Stimulated activated CD4-positive, alpha-beta T cell treated with anti-CD3 and anti-CD28 coated beads, Interleukin-12 subunit alpha, Interleukin-12 subunit beta, amount 100 ng/mL, for 4 hours (primary cell): Measurements from ENCODE around the gene DCHS1.

Experiments used
- DNase-seq: peaks from one replicate; pipeline ENCODE4 v3.0.0-alpha.2; 2020

Gene DCHS1

GRCh38 chr11:6642957-6643356 lies 12.7 kb downstream of the DCHS1 start:
- DNase-seq, result no peak

GRCh38 chr11:6640985-6641701 lies 14.5 kb downstream of the DCHS1 start:
- DNase-seq, result no peak

DNA sequence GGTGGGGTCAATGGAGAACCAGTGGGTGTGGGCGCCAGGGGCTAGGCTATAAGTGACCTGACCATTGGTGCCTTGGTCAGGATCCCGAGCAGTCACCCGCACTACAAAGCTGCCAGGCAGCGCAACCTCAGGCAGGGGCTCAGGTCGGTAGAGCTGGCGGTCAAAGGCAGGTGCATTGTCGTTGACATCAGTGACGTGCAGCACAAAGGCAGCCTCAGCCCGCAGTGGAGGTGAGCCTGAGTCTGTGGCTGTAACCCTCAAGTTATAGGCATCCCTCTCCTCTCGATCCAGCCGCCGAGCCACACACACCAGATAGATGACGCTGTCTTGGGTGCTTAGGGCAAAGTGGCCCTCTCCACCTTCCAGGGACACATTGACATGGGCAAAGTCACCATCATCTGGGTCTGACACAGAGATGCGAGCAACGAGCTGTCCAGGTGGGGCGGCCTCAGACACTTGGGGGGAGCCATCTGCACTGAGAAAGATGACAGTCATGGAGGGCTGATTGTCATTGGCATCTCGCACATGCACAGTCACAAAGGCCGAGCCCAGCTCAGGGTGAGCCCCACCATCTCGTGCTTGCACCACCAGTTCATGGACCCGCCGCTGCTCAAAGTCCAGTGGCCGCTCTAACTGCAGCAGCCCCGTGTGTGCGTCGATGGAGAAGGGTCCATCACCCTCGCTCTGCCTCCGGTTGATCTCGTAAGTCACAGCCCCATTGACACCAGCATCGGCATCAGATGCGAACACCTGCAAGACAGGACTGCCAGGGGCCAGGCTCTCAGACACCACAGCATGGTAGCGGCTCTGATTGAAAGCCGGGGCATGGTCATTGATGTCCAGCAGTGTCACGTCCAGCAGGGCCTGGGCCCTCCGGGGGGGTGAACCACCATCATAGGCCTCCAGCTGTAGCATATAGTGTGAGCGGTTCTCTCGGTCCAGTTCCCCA lies 15.3 kb downstream of the DCHS1 start:
- no peak for DNase-seq

DNA sequence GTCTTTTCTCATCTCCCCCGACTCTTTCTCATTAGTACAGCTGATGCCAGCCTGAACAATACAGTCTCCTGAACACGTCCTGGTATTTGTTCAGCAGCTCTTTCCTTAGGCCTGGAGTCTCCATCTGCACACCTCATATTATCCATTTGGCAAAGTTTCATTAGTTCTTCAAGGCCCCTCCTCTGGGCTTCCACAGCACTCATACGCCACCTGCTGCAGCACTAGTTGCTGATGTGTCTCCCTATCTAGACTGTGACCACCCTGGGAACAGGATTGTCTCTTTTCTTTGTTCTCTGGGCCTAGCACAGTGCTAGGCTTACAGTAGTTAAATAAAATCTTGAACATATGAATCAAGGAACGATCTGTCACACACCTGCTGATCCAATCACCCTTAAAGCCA lies 17.2 kb downstream of the DCHS1 start:
- no peak for DNase-seq

DNA sequence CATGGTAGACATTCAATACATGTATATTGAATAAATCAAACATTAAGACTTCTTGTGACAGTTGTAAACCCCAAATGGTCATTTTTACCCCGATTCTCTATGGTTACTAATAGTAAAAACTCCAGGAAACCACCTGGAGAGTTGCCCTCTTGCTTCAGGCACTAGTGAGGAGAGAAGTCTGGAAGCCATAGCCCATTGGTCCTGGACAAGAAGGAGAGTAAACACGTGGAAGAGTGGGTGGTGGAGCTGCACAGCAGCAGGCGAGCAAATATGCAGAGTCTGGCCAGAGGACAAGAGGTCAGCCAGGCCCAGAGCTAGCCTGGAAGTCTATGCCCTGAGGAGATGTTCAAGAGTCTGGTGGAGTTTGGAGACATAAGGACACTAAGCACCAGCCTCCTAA lies 17.7 kb downstream of the DCHS1 start:
- no peak for DNase-seq

DNA sequence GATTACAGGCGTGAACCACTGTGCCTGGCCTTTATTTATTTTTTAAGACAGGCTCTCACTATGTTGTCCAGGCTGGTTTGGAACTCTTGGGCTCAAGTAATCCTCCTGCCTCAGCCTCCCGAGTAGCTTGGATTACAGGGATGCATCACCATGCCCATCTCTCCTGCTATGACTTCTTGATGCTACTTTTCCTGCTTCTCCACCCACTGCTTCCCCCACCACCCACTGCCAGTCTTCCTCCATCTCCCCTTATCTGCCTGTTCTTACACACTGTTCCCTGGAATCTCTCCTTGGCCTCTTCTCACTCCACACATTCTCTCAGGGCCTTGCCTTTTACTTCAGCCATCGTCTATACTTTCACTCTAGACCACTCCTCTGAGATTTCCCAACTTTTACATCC lies 19.1 kb downstream of the DCHS1 start:
- no peak for DNase-seq

DNA sequence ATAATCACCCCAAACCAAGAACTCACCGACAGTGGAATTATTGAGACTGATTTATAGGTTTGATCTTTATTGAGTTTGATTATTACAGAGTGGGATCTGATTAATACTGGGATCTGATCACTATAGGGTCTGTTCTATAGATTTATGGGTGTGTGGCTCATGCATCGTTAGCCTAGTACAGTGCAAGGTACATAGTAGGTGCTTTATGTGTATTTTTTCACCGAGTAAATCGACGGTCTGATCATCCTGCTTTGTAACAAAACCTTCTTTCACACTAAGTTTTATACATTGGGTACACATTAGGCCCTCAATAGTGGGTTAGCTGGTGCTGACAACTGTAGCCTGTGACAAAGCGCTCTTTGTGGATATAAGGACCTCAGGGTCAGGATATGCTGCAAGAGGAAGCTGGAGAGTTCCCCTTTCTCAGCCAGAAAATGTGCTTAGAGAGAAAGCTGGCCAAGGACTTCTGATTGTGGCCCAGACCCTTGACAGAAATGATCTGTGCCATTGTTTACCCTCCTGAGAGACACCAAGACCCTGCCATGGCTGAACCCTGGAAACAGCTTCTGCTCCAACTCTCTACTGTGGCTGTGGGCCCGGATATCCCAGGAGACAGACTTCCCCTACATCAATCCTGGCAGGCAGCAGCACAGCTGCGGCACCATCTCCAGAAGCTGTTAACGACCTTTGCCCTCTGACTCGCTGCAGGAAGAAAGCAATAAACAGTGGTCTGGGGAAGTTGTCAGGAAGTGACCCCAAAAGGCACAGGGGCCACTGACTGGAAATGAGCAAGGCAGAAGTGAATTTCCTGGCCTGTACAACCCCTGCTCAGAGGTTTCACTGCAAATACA lies 20.3 kb downstream of the DCHS1 start:
- no peak for DNase-seq

- no peak for DNase-seq
Measured at GRCh38 chr11:6634534-6634933, 21.1 kb downstream of the DCHS1 start.

DNA sequence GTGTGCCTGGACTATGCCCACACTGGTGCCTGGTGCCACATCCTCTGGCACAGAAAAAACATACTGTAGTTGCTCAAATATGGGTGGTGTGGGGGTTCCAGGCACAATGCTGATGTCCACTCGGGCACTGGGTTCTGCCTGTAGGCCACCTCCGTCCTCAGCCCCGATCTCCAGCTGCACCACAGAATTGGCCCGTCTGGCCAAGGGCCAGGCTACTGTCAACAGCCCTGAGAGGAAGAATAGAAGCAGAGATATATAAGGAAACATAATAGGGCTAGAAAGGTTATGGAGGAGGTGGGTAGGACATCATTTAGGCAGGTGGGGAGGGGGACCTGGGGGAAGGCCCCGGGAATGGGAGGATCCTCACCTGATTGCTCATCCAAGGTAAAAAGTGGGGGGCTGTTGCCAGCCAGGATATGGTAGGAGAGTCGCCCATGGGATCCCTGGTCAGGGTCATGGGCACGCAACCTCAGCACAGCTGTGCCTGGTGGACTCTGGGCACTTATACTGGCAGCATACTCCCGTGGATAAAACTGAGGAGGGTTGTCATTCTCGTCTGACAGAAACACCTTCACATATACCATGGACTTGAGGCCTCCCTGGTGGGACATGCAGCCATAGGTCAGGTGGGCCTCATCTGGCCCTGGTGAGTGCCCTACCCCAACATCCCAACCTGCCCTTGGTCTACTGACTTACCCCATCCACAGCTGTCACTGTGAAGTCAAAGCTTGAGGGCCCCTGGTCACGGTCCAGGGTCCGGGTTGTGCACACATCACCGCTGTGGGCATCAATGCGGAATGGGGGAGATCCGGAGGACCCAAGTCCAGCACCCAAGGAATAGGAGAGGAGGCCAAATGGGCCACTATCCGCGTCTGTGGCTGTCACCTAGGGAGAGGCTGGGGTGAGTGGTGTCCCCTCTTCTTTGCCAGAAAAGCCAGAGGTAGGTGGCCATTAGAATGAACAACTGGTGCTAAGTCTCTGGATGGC lies 21.9 kb downstream of the DCHS1 start:
- no peak for DNase-seq

DNA sequence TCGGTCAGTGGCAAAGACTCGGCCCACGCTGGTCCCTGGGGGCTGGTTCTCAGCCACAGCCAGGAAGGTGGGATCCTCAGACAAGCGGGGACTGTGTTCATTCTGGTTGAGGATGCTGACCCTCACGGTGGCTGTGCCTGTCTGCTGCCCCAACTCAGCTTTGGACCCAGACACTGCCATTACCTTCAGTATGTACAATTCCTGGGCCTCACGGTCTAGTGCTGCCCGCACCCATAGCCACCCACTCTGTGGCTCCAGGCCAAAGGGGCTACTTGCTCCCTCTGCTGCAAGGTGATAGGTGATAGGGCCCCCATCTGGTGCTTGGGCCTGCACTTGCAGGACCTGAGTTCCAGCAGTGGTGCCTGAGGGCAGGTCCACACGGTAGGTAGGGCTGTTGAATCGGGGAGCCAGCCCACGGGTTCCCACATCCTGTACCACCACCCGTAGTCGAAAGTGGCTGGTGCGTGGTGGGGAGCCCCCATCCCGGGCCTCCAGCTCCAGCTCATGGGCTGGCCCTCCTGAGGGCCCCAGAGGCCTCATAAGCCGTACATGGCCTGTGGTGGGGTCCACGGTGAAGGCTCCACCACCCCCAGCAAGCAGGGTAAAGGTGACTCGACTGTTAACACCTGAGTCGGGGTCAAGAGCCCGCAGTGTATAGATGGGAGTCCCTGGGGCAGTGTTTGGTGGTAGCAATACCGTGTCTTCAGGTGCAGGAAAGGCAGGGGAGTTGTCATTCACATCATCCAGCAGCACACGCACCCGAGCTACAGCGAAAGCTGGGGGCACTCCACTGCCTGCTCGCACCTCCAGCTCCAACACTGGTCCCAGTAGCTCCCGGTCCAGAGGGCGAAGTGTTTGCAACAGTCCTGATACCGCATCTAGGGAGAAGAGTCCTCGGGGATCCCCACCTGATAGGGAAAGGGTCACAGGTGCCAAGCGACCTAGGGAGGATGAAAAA lies 23.2 kb downstream of the DCHS1 start:
- DNase-seq, result no peak

DNA sequence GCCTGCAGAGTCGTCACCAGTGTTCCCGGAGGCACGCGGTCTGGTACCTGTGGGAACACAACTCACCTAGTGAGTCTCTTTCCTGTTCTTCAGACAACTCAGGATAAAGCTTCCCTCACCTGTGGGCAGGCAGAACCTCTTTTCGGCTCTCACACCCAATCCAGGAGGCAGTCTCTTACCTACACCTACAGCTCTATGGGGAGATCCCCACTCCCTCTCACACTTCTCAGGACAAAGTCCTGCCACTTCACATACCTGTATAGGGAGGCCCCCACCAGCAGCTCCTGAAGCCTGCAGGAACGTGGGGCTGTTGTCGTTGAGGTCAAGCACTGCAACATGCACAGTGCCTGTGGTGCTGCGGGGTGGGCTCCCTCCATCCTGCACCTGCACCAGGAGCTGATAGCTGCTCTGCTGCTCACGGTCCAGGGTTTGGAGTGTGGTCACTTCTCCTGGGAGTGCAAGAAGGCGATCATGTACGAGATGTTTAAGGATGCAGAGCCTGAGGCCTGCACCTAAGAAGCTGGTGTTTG lies 24.2 kb downstream of the DCHS1 start:
- no peak for DNase-seq

DNA sequence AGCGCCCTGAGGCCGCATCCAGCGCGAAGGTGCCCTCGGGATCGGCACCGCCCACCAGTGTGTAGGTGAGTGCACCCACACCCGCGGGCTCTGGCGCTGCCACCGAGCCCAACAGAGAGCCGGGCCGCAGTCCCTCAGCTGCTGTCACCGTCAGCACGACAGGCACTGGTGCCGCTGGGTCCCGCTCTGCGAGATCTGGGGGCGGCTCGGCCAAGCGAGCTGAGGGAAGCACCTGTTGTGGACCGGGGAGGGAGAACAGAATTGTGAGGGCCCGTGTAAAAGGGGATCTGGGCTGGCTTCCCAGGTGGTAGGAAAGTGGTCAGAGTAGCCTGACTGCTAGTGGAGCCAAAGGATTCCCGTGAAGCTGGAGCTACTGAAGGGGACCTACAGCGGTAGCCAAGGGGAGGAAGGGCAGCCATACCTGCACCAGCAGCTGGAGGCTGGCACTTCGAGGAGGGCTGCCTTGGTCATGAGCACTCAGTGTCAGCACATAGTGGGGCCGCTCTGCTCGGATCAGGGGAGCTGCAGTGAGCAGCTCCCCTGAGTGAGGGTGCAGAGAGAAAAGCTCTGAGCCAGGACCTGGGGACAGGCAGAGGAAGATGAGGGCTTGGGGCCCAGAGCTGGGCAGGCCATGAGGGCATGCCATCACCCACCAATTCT lies 24.8 kb downstream of the DCHS1 start:
- DNase-seq, result no peak

- DNase-seq, result no peak
Measured at GRCh38 chr11:6629892-6630631, 25.5 kb downstream of the DCHS1 start.

DNA sequence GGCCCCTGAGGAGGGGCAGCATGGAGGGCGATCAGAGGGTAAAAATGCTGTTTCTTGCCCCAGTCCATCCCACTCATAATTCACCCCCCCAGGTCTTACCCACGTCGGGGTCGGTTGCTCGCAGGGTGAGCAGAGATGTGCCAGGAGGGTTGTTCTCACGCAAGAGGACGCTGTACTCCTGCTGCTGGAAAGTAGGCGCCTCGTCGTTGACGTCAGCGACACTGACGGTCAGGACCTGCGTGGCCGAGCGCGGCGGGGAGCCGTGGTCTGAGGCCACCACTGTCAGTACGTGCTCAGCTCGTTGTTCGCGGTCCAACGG lies 26.1 kb downstream of the DCHS1 start:
- no peak for DNase-seq

DNA sequence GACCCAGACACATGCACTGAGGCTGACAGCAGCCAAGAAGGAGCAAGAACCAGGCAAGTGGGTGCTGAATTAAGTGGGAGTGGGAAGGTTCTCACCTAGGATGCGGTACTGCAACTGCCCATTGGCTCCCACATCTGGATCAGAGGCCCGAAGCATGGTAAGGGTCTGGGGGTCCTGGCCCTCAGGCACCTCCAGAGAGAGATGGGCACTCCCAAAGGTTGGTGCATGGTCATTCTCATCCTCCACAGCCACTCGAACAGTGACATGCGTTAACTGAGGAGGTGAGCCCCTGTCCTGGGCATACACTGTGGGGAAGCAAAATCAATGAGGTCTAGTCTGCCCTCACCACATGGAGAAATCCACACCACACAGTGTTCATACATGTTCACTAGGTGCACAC lies 27.1 kb downstream of the DCHS1 start:
- no peak for DNase-seq

GRCh38 chr11:6627762-6628241 lies 27.8 kb downstream of the DCHS1 start:
- DNase-seq, result no peak

DNA sequence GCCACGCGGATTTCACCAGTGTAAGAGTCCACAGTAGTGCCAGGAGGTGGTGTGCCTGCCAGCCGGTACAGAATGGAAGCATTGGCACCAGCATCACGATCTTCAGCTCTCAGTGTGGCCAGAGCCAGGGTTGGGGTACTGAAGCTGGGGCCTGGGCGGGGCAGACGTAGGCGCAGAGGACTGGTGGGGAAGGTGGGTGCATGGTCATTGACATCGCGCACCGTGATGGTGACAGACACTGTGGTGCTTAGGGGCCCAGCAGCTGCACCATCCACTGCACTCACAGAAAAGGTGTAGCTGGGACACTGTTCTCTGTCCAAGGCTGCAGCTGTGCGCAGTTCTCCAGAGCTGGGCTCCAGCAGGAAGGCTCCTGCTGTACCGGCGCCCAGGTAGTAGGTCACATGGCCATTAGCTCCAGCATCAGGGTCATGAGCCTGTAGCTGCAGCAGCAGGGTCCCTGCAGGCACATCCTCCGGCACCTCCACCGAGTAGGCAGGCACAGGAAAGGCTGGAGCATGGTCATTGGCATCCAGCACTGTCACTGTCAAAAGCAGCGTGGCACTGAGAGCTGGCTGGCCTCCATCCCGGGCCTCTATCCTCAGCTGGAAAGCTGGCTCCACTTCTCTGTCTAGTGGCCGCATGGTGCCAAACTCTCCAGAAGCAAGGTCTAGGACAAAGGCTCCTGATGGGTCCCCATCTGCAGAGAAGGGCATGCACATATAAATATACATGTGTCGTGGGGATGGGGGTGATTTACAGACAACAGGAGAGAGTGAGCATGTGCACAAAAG lies 28.4 kb downstream of the DCHS1 start:
- no peak for DNase-seq

DNA sequence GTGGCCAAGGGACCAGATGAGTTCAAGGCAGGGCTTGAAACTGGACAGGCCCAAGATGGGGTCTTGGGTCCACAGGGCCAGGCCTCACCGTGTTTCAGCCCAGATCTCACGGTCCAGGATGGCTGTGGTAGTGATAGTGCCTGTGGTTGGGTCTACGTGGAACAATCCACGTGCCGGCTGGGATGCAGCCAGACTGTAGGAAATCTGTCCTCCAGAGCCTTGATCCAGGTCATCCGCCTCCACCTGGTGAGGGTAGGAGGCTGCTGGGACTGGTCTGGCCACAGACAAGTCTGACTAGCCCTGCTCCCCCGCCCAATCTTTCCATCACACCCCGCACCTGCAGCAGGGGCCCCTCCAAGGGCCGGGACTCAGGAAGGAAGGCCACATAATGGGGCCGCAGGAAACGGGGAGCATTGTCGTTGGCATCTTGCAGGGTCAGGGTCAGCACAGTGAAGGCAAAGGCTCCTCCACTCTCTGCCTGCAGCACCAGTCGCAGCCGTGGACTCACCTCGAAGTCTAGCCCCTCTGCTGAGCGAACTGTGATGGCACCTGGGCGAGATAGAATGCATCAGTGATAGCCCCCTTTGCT lies 29.7 kb downstream of the DCHS1 start:
- DNase-seq, result no peak
